Activated T-cell treated with anti-CD3 and anti-CD28 coated beads, Interleukin-2, amount 50 U/mL, for 48 hours (primary cell): Measurements from ENCODE around the gene UBE2Q1.

Source experiments
- DNase-seq, 2 experiments: peaks; one replicate each; pipeline ENCODE4 v3.0.0-alpha.2; 2020

The UBE2Q1 gene

DNA sequence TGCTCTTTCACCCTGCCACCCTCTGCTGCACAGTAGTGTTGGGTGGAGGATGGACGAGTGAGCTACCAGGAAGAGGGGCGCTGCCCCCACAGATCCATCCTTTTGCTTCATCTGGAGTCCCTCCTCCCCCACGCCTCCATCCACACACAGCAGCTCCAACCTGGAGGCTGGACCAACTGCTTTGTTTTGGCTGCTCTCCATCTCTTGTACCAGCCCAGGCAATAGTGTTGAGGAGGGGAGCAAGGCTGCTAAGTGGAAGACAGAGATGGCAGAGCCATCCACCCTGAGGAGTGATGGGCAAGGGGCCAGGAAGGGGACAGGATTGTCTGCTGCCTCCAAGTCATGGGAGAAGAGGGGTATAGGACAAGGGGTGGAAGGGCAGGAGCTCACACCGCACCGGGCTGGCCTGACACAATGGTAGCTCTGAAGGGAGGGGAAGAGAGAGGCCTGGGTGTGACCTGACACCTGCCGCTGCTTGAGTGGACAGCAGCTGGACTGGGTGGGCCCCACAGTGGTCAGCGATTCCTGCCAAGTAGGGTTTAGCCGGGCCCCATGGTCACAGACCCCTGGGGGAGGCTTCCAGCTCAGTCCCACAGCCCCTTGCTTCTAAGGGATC, 17.6 kb upstream of the UBE2Q1 start:
- DNase-seq: no peak

DNA sequence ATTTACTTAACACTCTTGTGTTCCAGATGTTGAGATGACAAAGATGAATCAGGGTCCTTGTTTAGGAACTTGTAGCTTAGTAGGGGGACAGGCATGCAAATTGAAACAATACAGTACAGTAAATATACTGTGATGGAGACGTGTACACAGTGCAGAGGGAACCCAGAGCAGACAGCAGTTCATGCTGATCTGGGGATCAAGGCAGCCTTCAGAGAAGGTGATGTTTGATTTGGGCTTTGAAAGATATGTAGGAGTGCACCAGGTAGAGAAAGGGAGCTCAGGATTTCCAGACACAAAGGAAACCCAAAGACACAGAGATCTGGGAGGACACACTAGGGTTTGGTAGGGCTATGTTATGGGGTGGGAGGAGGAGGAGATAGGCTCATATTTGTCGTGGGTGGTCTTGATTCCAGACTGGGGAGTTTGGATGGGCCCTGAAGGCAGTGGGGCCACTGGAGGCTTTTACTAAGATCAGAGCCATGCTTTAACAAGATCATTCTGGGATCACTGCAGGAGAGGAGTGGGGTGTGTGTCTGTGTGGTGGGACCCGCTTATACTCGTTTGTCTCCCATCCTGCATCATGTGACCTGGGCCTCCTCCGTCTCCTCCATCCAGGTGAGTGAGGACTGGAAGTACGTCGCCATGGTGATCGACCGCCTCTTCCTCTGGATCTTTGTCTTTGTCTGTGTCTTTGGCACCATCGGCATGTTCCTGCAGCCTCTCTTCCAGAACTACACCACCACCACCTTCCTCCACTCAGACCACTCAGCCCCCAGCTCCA, 16.9 kb upstream of the UBE2Q1 start:
- no peak for DNase-seq

DNA sequence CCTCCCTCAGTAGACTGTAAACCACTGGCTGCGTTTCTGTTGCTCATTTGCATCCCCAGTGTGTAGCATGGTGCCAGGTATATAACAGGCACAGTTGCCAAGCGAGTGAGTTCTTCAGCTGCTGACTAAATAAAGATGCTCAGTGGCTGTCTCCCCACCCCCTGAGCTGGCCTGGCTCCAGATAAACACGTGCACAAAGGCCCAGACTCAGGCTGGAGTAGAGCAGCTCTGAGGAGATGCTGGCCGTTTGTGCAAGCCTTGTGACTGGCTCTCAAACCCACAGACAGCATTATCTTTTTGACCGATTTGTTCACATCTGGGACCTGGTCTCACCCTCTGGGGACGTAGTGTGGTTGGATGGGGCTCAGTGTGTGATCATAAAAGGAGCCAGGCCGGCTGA, 16.3 kb upstream of the UBE2Q1 start:
- DNase-seq: no peak

DNA sequence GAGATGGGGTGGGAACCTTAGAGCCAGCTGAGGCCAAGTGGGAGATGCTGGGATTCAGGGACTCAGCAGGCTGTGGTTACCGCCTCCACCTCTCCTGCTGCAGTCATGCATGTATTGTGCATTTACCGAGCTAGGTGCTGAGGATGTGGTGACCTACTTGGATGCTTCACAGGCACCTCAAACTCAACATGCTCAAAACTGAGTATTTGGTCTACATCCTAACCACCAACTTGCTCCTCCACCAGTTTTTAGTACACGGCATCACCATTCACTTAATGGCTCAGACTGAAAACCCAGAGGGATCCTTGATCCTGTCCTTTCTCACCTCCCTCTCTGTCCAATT, 14.7 kb upstream of the UBE2Q1 start:
- no peak for DNase-seq

DNA sequence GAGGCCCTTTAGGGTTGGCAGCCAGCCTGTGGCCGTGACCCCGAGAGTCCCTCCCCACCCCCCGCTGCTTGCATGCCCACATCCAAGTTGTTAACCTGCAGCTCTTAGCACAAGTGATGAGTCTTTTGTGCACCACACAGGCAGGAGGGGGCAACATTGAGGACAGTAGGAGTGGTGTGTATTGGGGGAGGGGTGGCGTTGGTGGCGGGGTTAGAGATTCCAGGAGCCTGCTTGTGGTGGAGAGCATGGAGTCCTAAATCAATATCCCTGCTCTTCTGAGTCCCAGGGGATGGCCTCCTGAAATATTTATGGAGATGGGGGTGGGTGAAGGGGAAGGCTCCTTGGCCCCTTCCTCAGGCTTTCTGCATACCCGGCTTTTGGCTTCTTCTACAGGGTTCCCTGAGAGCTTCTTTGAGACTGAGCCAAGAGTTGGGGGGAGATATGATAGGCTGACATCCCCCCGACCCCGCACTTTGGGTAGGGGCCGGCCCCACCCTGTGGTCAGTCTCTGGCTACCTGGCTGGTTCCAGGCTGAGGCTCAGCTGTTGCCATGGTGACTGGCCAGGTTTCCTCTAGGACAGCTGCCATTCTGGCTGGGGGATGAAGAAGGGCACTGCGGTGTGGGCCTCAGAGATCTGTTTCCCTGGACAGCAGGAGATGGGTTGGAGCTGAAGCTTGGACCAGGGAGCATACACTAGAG, 14.2 kb upstream of the UBE2Q1 start:
- DNase-seq: no peak

DNA sequence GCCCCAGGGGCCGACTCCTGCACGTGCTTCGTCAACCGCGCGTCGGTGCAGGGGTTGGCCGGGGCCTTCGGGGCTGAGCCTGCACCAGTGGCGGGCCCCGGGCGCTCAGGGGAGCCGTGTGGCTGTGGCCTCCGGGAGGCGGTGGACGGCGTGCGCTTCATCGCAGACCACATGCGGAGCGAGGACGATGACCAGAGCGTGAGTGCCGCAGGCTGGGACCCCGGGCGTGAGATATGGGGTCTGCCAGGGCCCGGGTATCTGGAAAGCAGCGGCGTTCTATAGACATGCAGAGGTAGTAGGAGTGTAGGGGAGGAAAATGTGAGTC, 13.5 kb upstream of the UBE2Q1 start:
- DNase-seq: no peak

DNA sequence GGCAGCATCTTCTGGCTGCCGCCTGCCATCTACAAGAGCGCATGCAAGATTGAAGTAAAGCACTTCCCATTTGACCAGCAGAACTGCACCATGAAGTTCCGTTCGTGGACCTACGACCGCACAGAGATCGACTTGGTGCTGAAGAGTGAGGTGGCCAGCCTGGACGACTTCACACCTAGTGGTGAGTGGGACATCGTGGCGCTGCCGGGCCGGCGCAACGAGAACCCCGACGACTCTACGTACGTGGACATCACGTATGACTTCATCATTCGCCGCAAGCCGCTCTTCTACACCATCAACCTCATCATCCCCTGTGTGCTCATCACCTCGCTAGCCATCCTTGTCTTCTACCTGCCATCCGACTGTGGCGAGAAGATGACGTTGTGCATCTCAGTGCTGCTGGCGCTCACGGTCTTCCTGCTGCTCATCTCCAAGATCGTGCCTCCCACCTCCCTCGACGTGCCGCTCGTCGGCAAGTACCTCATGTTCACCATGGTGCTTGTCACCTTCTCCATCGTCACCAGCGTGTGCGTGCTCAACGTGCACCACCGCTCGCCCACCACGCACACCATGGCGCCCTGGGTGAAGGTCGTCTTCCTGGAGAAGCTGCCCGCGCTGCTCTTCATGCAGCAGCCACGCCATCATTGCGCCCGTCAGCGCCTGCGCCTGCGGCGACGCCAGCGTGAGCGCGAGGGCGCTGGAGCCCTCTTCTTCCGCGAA, 12.9 kb upstream of the UBE2Q1 start:
- DNase-seq: no peak

DNA sequence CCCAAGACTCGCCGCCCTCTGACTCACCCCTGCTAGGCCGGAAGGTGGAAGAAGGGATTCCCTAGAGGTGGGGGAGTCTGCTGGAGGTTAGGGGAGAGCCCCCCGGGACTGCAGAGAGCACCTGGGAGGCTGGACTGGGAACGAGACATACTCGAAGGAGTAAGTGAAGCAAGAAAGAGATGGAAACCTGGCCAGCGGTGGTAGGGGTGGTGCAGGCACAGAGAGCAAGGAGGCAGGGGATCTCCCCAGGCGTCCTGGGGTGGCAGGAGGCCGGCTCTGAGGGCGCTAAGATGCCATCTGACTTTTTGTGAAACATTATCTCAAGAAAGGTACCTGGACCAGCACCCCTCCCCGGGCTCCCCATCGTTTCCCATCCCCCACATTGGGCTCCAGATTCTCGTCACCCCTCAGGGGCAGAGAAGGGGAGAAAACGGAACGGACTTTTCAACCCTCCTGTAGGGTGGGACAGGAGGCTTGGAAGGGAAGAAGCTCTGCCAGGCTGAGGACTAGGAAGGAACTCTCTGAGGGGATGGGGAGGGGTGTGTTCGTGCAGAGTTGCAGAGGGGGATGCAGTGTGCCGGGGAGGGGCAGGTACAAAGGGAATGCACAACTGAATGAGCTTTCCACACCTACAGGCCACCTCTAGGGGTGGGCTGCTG, 9.8 kb upstream of the UBE2Q1 start:
- DNase-seq: no peak

DNA sequence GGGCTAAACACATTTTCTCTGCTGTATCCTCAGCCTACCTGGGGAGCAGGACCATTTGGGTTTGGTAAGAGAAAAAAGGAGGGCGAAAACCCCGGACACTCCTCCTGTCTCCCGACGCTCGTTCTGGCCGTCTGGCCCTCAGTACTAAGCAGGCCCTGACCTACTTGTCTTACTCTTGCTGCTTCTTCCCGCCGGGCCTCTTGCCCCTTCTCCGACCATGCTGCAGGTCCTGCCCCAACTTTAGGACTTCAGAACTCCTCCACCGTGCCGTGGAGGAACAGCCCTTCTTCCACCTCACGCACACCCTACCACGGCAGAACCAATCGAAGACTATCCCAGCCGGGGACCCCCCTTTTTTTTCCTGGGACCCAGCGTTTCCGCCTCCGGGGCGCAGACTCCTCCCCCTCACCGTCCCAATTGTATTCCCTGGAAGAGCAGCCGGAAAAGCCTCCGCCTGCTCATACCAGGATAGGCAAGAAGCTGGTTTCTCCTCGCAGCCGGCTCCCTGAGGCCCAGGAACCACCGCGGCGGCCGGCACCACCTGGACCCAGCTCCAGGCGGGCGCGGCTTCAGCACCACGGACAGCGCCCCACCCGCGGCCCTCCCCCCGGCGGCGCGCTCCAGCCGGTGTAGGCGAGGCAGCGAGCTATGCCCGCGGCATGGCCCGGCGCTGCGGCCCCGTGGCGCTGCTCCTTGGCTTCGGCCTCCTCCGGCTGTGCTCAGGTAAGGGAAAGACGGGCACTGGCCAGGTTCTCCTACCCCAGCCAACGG, 9.1 kb upstream of the UBE2Q1 start, which contains the start of gene CHRNB2:
Gene CHRNB2 (plus strand): TSS at position 393 of the 771 bp plus-strand sequence. CDS start 267 bp downstream, at position 660.
- DNase-seq: peak; percentile 73 to 81

DNA sequence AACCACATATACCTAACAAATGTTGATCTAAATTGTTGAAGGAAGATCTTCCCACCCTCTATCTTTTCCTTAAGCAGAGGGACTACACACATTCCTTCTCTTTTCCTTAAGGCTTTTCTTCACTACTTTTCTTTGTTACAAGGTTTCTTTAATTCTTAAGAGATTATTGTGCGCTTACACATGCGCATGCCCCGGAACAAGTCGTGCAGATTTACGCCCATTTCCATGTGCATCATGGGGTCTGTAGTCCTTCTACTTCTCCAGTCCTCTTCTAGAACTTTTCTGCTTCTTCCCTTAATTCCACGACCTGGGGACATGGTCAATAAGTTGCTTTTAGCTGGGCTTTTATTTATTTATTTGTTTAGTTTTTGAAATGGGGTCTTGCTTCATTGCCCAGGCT, 7.4 kb upstream of the UBE2Q1 start:
- DNase-seq: no peak

DNA sequence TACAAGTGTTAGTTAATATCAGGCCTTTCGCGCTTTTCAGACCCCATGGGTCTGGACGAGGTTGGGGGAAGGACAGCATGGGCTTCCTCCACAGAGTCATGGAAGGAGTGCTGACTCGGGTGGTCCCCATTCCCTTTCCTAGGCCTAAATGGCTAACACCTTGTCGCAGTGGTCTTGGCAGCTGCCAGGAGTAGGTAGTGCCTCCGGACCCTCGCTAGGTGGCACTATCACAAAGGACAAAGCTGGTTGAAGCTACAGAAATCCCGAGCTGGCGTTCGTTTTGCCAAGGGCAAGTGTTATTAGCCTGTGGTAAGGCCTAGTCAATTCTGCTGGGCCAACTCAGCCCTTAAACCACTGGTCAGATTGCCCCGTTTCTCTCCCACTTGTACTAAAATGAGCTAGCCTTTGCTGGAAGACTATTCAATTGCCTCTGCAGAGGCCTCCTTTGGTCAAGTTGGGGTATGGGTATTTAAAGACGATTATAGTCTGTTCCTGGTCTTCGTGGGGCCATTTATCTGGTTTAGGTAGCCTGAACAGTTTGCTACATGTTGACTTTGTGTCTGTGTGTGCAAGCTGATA, 1.1 kb upstream of the UBE2Q1 start:
- peak; percentile 87 to 88 for DNase-seq

DNA sequence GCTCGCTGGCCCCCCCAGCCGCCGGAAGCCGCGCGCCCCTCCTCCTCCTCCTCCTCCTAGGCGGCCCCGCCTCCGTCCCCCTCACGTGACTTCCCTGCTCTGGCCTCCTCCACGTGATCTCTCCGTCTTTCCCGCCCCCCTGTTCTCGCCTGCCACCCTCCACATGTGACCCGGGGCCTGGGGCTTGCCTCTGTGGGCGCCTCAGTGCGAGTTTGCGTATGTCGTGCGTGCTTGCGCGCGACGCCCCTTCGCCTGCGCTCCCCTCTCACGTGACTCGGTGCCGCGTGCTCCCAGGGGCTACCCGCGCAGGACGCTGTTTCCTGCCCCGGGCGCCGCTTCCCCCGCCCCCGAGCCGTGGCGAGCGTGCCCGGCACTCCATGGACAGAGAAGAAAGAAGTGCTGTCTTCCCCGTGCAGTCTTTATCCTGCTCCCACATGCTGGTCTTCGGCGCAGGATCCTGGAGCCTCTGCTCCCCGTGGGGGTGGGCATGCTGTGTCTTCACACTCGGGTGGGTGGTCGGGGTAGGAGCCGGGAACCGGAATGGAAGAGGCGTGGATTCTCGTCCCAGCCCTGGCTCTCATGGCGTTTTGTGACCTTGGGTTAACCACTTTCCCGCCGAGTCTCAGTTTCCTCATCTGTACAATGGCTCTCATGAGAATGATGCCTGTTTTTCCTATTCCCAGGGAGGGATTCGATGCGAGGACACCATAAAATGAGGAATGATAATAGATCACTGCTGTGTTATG, 431 bp upstream of the UBE2Q1 start:
- peak; percentile 98 to 99 for DNase-seq

DNA sequence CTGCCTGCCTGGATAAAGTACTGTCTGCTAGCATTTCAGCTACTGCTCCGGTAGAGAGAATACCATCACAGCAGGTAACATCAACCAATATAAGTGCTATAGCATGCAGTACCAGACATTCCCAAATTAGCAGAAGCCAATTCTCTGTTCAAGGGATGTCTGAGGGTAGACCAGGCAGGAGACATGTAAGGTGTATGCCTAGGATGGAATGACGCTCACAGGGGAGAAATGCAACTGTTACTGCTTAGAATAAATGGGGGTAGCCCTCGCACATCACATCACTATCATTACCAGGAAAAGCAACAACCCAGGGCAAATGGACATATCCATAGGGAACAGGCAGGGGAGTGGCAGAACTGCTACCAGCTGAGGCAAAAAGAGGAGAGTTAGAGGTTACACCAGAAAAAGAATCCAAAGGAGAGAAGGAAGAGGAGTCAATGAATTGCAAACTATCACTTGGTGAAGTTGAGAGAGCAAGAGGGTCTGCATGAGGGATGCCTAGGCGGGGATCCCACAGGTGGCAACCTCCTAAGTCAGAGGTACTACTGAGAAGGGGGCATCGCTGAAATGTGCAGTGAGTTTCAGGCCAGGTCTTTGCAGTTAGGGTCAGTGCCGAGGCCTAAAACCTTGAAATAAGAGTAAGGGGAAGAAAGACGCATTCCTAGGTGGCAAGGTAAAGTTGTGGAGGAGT, 1.1 kb downstream of the UBE2Q1 start:
- no peak for DNase-seq

DNA sequence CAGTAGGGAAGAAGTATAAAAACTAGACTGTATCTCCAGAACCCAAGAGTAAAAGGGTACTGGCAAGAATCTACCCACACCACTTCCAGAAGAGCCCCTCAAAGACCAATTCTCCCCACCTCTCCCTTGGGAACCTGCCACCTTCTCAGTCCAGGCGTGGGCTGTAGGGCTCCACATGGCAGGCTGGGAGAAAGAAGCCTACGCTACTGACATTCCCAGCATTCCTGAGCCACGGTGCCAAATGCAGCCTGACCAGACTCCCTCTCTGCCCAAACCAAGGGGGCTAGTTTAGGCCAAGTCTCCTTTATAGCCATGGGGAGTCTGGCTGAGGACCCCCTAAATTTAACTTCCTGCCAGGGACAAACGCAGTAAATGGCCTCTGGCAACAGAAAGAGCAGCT, 2.0 kb downstream of the UBE2Q1 start:
- no peak for DNase-seq

DNA sequence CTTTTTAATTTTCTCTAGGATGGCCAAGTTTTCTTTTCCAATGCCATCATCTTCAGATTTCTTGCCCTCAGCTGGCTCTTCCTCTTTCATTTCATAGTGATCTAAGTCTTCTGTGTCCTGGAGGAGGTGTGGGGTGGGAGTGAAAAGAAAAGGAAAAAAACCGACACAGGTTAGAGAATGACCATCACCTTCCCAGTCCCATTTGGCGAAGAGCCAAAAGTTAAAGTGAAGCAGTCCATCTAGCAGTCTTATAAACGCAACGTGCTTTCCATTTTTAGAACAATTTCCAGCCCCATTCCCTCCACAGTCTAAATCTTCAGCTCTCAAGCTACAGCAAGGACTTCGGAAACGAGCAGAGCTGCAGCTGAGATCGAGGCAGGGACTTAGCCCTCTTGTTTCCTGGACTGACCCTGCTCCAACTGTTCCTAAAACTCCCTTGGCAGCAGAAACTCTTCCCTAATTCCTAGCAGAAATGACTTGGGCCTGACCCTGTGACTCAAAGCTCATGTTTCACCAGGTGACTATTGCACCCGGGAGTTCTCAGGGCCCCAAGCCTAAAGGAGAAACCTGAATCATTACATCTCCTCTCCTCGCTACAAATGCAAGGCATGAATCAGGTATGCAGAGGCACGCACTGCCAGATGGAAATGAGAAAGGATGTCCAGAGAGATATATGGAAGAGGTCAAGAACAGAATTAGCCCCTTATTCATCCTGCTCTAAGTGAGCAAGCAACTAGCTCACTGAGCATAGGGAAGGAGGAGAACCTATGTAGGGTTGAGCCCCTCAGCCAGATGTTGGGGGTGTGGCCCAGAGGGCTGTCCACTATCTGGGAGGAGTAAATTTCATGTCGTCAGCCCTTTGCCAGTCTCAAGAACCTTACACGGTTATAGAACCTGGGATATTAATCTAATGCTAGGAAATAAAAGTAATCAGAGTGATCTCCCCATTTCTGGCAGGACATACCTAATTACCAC, 5.1 kb downstream of the UBE2Q1 start:
- DNase-seq: no peak

DNA sequence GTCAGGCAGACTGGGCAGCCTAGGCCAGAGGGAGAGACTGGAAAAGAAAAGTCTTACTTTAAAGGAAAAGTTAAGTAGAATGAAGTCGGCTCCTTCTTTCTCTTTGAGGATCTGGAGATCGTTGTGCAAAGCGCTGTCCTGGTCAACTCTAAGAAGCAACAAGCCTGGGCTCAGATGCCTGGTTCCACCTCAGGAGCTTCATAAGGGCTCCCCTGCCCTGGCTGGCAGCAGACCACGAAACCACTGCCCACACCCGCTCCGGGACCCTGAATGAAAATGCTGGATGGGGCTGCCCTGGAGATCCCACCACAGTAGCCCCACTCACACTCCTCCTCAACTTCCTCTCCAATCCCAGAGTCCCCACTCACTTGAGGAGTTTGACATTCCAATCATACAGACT, 6.4 kb downstream of the UBE2Q1 start:
- DNase-seq: no peak

DNA sequence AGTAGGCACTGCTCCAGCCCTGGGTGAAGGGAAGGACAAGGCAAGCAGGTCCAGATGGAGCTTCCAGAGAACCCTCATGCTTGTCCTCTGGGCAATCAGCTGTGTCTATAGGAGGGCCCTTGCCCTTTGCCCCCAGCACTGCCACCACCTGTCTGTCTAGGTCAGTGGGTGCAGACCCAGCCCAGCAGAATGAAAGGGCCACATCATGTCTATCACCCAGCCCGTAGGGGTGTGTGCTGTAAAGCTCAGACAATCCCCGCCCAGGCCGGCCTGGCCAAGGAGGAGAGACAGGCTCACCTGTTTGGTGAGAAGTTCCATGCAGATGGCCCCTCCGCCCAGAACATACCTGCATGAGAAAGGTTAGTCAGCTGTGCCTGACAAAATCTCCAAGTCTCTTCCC, 7.0 kb downstream of the UBE2Q1 start:
- DNase-seq: no peak

DNA sequence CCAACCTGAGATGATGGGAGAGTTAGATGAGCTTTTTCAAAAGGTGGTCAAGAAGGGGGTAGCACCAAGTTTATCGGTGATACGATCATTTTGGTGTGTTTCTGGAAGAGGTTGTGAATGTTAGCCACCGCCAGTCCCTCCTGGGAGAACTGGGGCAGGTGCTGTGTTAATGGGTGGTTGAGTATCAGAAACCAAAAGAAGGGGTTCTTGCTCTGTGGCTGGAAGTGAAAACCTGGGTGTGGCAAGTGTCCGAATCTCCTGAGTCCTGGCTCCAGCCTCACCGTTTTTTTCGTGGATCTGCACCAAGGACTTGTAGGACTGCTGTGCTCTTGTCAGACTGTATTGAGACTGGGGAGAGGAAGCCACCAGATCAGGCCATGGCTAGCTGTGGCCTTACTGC, 7.8 kb downstream of the UBE2Q1 start:
- DNase-seq: no peak

DNA sequence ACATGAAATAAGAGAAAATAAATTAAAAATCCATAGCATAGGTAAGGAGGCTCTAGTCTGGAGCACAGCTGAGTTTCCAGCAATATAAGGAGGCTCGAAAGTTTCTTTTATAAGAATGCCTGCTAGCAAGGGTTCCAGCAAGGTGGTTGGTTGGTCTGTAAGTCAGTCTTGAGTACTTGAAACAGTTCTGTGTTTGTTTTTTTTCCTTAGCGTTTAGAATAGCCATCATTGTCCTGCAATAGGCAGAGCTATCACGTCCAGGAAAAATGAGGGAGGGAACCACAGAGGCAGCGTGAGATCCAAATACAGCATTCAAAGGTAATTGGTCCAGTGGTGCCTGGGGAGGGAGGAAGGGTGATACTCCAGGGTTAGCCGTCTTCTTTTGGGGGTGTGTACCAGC, 8.4 kb downstream of the UBE2Q1 start:
- DNase-seq: no peak
